Measurements from ENCODE around the gene PMPCB. TPM values are rescaled to one million over a fixed set of nuclear protein-coding genes. Genes with fewer than 3 reads are reported as not detected.

Gene PMPCB, protein sequence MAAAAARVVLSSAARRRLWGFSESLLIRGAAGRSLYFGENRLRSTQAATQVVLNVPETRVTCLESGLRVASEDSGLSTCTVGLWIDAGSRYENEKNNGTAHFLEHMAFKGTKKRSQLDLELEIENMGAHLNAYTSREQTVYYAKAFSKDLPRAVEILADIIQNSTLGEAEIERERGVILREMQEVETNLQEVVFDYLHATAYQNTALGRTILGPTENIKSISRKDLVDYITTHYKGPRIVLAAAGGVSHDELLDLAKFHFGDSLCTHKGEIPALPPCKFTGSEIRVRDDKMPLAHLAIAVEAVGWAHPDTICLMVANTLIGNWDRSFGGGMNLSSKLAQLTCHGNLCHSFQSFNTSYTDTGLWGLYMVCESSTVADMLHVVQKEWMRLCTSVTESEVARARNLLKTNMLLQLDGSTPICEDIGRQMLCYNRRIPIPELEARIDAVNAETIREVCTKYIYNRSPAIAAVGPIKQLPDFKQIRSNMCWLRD
- total RNA-seq = 47.7 and 71.7 TPM in 2 replicates

DNA sequence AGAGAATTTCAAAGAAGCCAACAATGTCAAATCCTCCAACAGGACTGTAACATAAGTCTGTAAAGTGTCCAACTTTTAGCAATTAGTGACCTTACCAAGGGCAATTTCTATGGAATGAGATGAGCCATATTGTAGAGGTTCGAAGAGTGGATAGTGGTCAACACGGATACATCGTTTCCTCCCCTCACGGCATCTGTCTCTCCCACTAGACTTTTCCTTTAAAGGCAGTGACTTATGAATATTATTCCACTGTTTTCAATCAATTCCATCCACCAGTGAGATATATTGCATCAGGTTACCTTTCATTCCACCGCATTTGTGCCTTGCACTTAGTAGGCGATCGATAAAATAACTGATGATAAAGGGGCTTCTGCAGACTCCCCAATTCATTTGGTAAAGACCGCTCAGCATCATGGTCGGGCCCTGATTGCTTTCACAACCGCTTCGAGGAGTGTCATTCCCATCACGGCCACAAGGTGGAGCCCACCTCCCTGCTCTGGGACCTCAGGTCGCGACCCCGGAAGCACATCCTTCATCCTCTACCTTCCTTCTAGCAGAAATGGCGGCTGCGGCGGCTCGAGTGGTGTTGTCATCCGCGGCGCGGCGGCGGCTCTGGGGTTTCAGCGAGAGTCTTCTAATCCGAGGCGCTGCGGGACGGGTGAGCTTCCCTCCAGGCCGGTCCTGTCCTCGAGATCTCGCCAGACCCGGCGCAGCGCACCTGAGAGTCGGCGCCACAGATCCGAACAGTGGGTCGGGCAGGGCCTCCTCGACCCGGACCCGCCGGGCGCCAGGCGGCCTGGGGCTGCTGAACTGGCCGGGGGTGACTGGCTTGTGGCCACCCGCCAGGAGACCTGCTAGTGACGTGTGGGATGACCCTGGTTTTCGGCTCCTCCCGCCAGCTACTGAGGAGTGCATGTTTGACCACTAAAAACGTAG is at the start of gene PMPCB:
TSS of gene PMPCB (plus strand) at position 535 of the 936 bp plus-strand sequence. CDS start at position 560, 25 bp downstream.

GRCh38 chr7:103344453-103345149 is 47.4 kb downstream of the PMPCB start, which contains the start of gene DNAJC2:
Gene DNAJC2 (minus strand): TSS chr7:103344767. CDS start chr7:103344622, 145 bp downstream.

GRCh38 chr7:103347507-103348267 is 50.5 kb downstream of the PMPCB start, which contains the start of gene PSMC2:
Gene PSMC2 (plus strand): TSS chr7:103347643. CDS start chr7:103347712, 69 bp downstream.

Small RNA genes lying within 50 kb of the gene (small RNA-seq; reads per million reads assigned to genes)
- gene RPS29P16 = 0.84 reads per million, percentile 12 among the genes with 10 or more reads in this experiment

Other genes starting within 250 kb of the PMPCB start
- gene FBXL13, start 222.6 kb upstream of the PMPCB start, total RNA-seq = 1.3 and 1.6 TPM in 2 replicates
- gene ARMC10, start 222.3 kb upstream of the PMPCB start, total RNA-seq = 40.8 and 44.1 TPM in 2 replicates
- gene NAPEPLD, start 148.3 kb upstream of the PMPCB start, total RNA-seq = 10.9 and 11.3 TPM in 2 replicates
- gene DNAJC2, start 47.3 kb downstream of the PMPCB start, total RNA-seq = 40.7 and 41.1 TPM in 2 replicates
- 242 and 282 TPM in 2 replicates for gene PSMC2, start 50.2 kb downstream of the PMPCB start, total RNA-seq
- 0.13 and 0.14 TPM in 2 replicates for gene SLC26A5, start 148.8 kb downstream of the PMPCB start, total RNA-seq